ENCODE measurements around the gene OR6S1. TPM values are rescaled to one million over a fixed set of nuclear protein-coding genes. Genes with fewer than 3 reads are reported as not detected.
A peak's percentile ranks its signal among the peaks of the same experiment; 100 is the strongest.

Gene OR6S1
- total and polyA plus RNA-seq, 2 of the 8 experiments (the other 6 are each of a cell fraction or from before 2014, with no cell fraction given), result not detected

- TF ChIP-seq GABPA (IDR thresholded peaks at IDR 0.05; ENCODE audit: borderline replicate concordance, insufficient read depth, low read length) (no peak), KDM1A (IDR thresholded peaks at IDR 0.05; ENCODE audit: borderline replicate concordance, low read length) (no peak), EZH2 (IDR thresholded peaks at IDR 0.05; ENCODE audit: low read depth, low read length, severe bottlenecking) (no peak), TCF12 (IDR thresholded peaks at IDR 0.05; ENCODE audit: low read depth, low read length) (no peak), BCL11A (IDR thresholded peaks at IDR 0.05; ENCODE audit: low read depth in 2 of 2, low read length in 2 of 2) (no peak), USF2 (IDR thresholded peaks at IDR 0.05; ENCODE audit: low read length) (no peak), YY1 (IDR thresholded peaks at IDR 0.05; ENCODE audit: low read depth, low read length) (no peak), RFX5 (IDR thresholded peaks at IDR 0.05; ENCODE audit: borderline replicate concordance, low read depth, low read length) (no peak), PHF8 (conservative IDR thresholded peaks at IDR 0.05; ENCODE audit: low read depth, low read length) (no peak), CBX8 (IDR thresholded peaks at IDR 0.05; ENCODE audit: borderline replicate concordance, low read depth, low read length) (no peak), BACH1 (IDR thresholded peaks at IDR 0.05; ENCODE audit: low read length) (peak; percentile 40; the same call in 1 of the 2 replicates), SIRT6 (IDR thresholded peaks at IDR 0.05; ENCODE audit: low read length) (no peak), RAD21 (IDR thresholded peaks at IDR 0.05 in 1 of 2, conservative IDR thresholded peaks at IDR 0.05 in 1 of 2; ENCODE audit: low read depth in 2 of 2, low read length in 2 of 2) (no peak), BRCA1 (IDR thresholded peaks at IDR 0.05; ENCODE audit: low read depth, low read length) (no peak), CBX5 (IDR thresholded peaks at IDR 0.05; ENCODE audit: low read depth, low read length) (no peak), RXRA (IDR thresholded peaks at IDR 0.05; ENCODE audit: insufficient read depth, low read depth, low read length) (no peak), TAF1 (IDR thresholded peaks at IDR 0.05; ENCODE audit: low read depth, low read length) (no peak), SP1 (IDR thresholded peaks at IDR 0.05; ENCODE audit: low read depth, low read length) (0 out of 2 replicates have a peak, but pooled peaks have one; percentile 27), KDM5A (IDR thresholded peaks at IDR 0.05; ENCODE audit: low read length) (no peak), CEBPB (IDR thresholded peaks at IDR 0.05; ENCODE audit: low read depth, low read length) (peak; percentile 71), ATF3 (IDR thresholded peaks at IDR 0.05; ENCODE audit: insufficient read depth, low read depth, low read length) (no peak), HDAC2 (IDR thresholded peaks at IDR 0.05; ENCODE audit: borderline replicate concordance in 1 of 2, low read depth in 2 of 2, low read length in 2 of 2) (0 out of 4 replicates have a peak, but pooled peaks of 1 of the 2 experiments have one; percentile 59)
Measured at GRCh38 chr14:20610002-20610765, 31.3 kb downstream of the OR6S1 start (continued).
